Lower lobe of right lung (tissue), 2 donors: ENCODE data around the gene FMNL3. TPM values are rescaled to one million over a fixed set of nuclear protein-coding genes. Genes with fewer than 3 reads are reported as not detected.
A peak's percentile ranks its signal among the peaks of the same experiment; 100 is the strongest.

Experiments used
- ATAC-seq, 2 donors: fragments of 200-7000 bp; cut with Tn5 transposase; one replicate each; pipeline ENCODE4 v1.9.1; 2020 to 2022; ENCODE audit warnings: mild to moderate bottlenecking in 2 of 2, moderate library complexity in 2 of 2
- DNase-seq: peaks from one replicate; pipeline ENCODE4 v3.0.0-alpha.2; 2020
- H3K27ac ChIP-seq: fragments of 200-600 bp; one replicate; pipeline ENCODE4 v1.8.0; 2022
- H3K27me3 ChIP-seq: fragments of 200-600 bp; one replicate; pipeline ENCODE4 v1.8.0; 2022; ENCODE audit warnings: low read depth
- H3K36me3 ChIP-seq: fragments of 200-600 bp; one replicate; pipeline ENCODE4 v1.8.0; 2022; ENCODE audit warnings: mild to moderate bottlenecking
- H3K4me1 ChIP-seq: fragments of 200-600 bp; one replicate; pipeline ENCODE4 v1.8.0; 2022
- H3K4me3 ChIP-seq: fragments of 200-600 bp; one replicate; pipeline ENCODE4 v1.8.0; 2022; ENCODE audit warnings: mild to moderate bottlenecking
- H3K9me3 ChIP-seq: fragments of 200-600 bp; one replicate; pipeline ENCODE4 v1.8.0; 2022
- CTCF ChIP-seq: fragments of 200-600 bp; IDR thresholded peaks from one replicate; pipeline ENCODE4 v1.8.0; 2022; ENCODE audit warnings: antibody characterized with exemption, mild to moderate bottlenecking
- intact Hi-C: fragments of 100-400 bp; cut with DNase I; formaldehyde crosslinking; loops from one replicate; pipeline ENCODE4 v1.11.0; 2022
- total RNA-seq: library from RNA; stranded (reverse); fragmentation: NEBNext Ultra II Directional; extraction: Animal tissue kit (Norgen Biotek cat#: 25700); gene quantifications from one replicate; pipeline ENCODE4 v1.2.1, GENCODE V29; 2021
- donor health status: DM: no; HTN: yes; CAD: no; lungs with severe emphysema.

Gene FMNL3
- total RNA-seq, 1 donor from 2014 or later = 36.1 TPM

GRCh38 chr12:49623142-49623904 lies 83.9 kb downstream of the FMNL3 start, which contains the start of gene PRPF40B:
Gene PRPF40B, plus strand, starts transcription at chr12:49623561. Its CDS starts 30 bp downstream, at chr12:49623591.
- H3K36me3 ChIP-seq = no peaks in the 10 kb centered on the region
- TF ChIP-seq CTCF = peak; percentile 29
- intact Hi-C loops = no loop called here
- no peaks in the 10 kb centered on the region for H3K27me3 ChIP-seq
- peak; percentile 96 for ATAC-seq
- peak within 1 kb of the TSS; percentile 68 for H3K4me3 ChIP-seq
- H3K27ac ChIP-seq = peak within 1 kb of the TSS; percentile 79
- DNase-seq = peak; percentile 91
- H3K4me1 ChIP-seq = peaks cover 18% of the 10 kb centered on the region
- H3K9me3 ChIP-seq = no peaks in the 10 kb centered on the region

GRCh38 chr12:49622501-49623141 lies 84.6 kb downstream of the FMNL3 start:
- H3K4me3 ChIP-seq = peak overlapping the region; percentile 68
- H3K4me1 ChIP-seq = peaks cover 18% of the 10 kb centered on the region
- H3K27ac ChIP-seq = peak overlapping the region; percentile 79
- H3K36me3 ChIP-seq = no peaks in the 10 kb centered on the region
- no peak for TF ChIP-seq CTCF
- ATAC-seq (peak; percentile 48 to 52), DNase-seq (no peak)
- intact Hi-C loops = no loop called here
- H3K27me3 ChIP-seq = no peaks in the 10 kb centered on the region
- no peaks in the 10 kb centered on the region for H3K9me3 ChIP-seq

- Histone ChIP-seq H3K27me3 (no peaks in the 10 kb centered on the region), H3K36me3 (no peaks in the 10 kb centered on the region), H3K9me3 (no peaks in the 10 kb centered on the region), H3K27ac (peak overlapping the region; percentile 79), H3K4me1 (peaks cover 18% of the 10 kb centered on the region), H3K4me3 (peak overlapping the region; percentile 68)
- intact Hi-C loops = no loop called here
- no peak for TF ChIP-seq CTCF
- ATAC-seq (peak; percentile 2 to 18), DNase-seq (no peak)
Measured at GRCh38 chr12:49621651-49622500, 85.3 kb downstream of the FMNL3 start.

GRCh38 chr12:49619286-49619685 lies 87.9 kb downstream of the FMNL3 start:
- Histone ChIP-seq H3K27me3 (no peaks in the 10 kb centered on the region), H3K36me3 (no peaks in the 10 kb centered on the region), H3K4me3 (no peak overlapping the region), H3K4me1 (peaks cover 18% of the 10 kb centered on the region), H3K9me3 (no peaks in the 10 kb centered on the region), H3K27ac (no peak overlapping the region)
- intact Hi-C loops = no loop called here
- TF ChIP-seq CTCF = no peak
- no peak for DNase-seq
- ATAC-seq = no peak

- H3K4me3 ChIP-seq = no peak overlapping the region
- H3K4me1 ChIP-seq = peaks cover 18% of the 10 kb centered on the region
- H3K27ac ChIP-seq = no peak overlapping the region
- no peaks in the 10 kb centered on the region for H3K27me3 ChIP-seq
- ATAC-seq = no peak
- no peak for DNase-seq
- intact Hi-C loops = no loop called here
- no peaks in the 10 kb centered on the region for H3K36me3 ChIP-seq
- no peak for TF ChIP-seq CTCF
- H3K9me3 ChIP-seq = no peaks in the 10 kb centered on the region
Measured at GRCh38 chr12:49618576-49618975, 88.6 kb downstream of the FMNL3 start.
